IMR-90 (cell line): Measurements from ENCODE around the gene SPACA7.

Experiments used
- BHLHE40 ChIP-seq: fragments of 150-350 bp; IDR thresholded peaks from 2 replicates; pipeline ENCODE4 v1.6.1; 2016; ENCODE audit warnings: mild to moderate bottlenecking, low read depth, low read length
- CEBPB ChIP-seq: IDR thresholded peaks from 2 replicates; pipeline ENCODE4 v1.6.1; 2012; ENCODE audit warnings: low read depth, low read length, improper control_type of control experiment
- CTCF ChIP-seq: conservative IDR thresholded peaks from 2 replicates; pipeline ENCODE4 v1.5.1; 2012; ENCODE audit warnings: mild to moderate bottlenecking, low read depth, low read length, improper control_type of control experiment
- ELK1 ChIP-seq: fragments of 150-350 bp; IDR thresholded peaks from 2 replicates; pipeline ENCODE4 v1.6.1; 2016; ENCODE audit warnings: low read depth, mild to moderate bottlenecking, low read length, moderate library complexity, borderline replicate concordance
- MAFK ChIP-seq: IDR thresholded peaks from 2 replicates; pipeline ENCODE4 v1.6.1; 2012; ENCODE audit warnings: low read depth, low read length, improper control_type of control experiment
- MAZ ChIP-seq: IDR thresholded peaks from 2 replicates; pipeline ENCODE4 v1.6.1; 2012; ENCODE audit warnings: low read depth, mild to moderate bottlenecking, low read length, improper control_type of control experiment, moderate library complexity, borderline replicate concordance
- MXI1 ChIP-seq: IDR thresholded peaks from 2 replicates; pipeline ENCODE4 v1.6.1; 2012; ENCODE audit warnings: low read depth, mild to moderate bottlenecking, low read length, moderate library complexity, borderline replicate concordance
- POLR2A ChIP-seq: IDR thresholded peaks from 2 replicates; pipeline ENCODE4 v1.6.1; 2012; ENCODE audit warnings: mild to moderate bottlenecking, low read depth, low read length
- RAD21 ChIP-seq: IDR thresholded peaks from 2 replicates; pipeline ENCODE4 v1.6.1; 2012; ENCODE audit warnings: low read length, improper control_type of control experiment
- RCOR1 ChIP-seq: IDR thresholded peaks from 2 replicates; pipeline ENCODE4 v1.6.1; 2012; ENCODE audit warnings: mild to moderate bottlenecking, low read length, improper control_type of control experiment; ENCODE audit not compliant: insufficient replicate concordance
- SMC3 ChIP-seq: fragments of 150-350 bp; IDR thresholded peaks from 2 replicates; pipeline ENCODE4 v1.6.1; 2016; ENCODE audit warnings: low read depth, mild to moderate bottlenecking, antibody characterized with exemption, low read length, moderate library complexity
- USF2 ChIP-seq: fragments of 150-350 bp; IDR thresholded peaks from 2 replicates; pipeline ENCODE4 v1.6.1; 2017; ENCODE audit warnings: mild to moderate bottlenecking, antibody characterized with exemption, low read length, low read depth

GRCh38 chr13:112329376-112329775 is 46.8 kb upstream of the SPACA7 start:
- no peak for TF ChIP-seq RAD21
- TF ChIP-seq CTCF = no peak
- TF ChIP-seq POLR2A = no peak
- TF ChIP-seq CEBPB = no peak
- TF ChIP-seq MAFK = no peak
- TF ChIP-seq RCOR1 = no peak
- no peak for TF ChIP-seq SMC3
- no peak for TF ChIP-seq ELK1
- TF ChIP-seq MAZ = no peak
- no peak for TF ChIP-seq BHLHE40
- no peak for TF ChIP-seq MXI1
- TF ChIP-seq USF2 = no peak
